GM23248 (cell line): ENCODE results near the gene MAFB.

Experiments used
- EZH2 ChIP-seq: fragments of 200-600 bp; sonication (generic); IDR thresholded peaks from 2 replicates; pipeline ENCODE4 v1.6.1; 2018; ENCODE audit warnings: antibody characterized with exemption, mild to moderate bottlenecking; ENCODE audit not compliant: insufficient read depth, poor library complexity, severe bottlenecking
- EZH2phosphoT487 ChIP-seq: fragments of 200-600 bp; sonication (generic); IDR thresholded peaks from 2 replicates; pipeline ENCODE4 v1.6.1; 2018; ENCODE audit warnings: antibody characterized with exemption, moderate library complexity, mild to moderate bottlenecking, low read depth; ENCODE audit not compliant: insufficient read depth

GRCh38 chr20:40720099-40720498, 31.1 kb upstream of the MAFB start:
- no peak for TF ChIP-seq EZH2
- TF ChIP-seq EZH2phosphoT487, result no peak
